ENCODE results near the gene RUNX2.
"Not testable (repeated sequence)": the region's sequence is repeated elsewhere in the genome, so short reads cannot be mapped to it uniquely, and the experiment has no call there.

Gene RUNX2

GRCh38 chr6:45327956-45328522 lies at the start of gene RUNX2:
Gene RUNX2 (plus strand): TSS chr6:45328330. CDS start chr6:45328727, 397 bp downstream.
- DNase-seq (ENCODE audit: low read depth): no peak

GRCh38 chr6:45278367-45278766 lies 49.8 kb upstream of the RUNX2 start:
- no peak for DNase-seq (ENCODE audit: low read depth)

DNA sequence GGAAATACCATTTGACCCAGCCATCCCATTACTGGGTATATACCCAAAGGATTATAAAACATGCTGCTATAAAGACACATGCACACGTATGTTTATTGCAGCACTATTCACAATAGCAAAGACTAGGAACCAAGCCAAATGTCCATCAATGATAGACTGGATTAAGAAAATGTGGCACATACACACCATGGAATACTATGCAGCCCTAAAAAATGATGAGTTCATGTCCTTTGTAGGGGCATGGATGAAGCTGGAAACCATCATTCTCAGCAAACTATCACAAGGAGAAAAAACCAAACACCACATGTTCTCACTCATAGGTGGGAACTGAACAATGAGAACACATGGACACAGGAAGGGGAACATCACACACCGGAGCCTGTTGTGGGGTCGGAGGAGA lies 41.4 kb upstream of the RUNX2 start:
- not testable (repeated sequence) for DNase-seq (ENCODE audit: low read depth)

GRCh38 chr6:45289751-45290514 lies 38.2 kb upstream of the RUNX2 start:
- DNase-seq (ENCODE audit: low read depth): no peak

DNA sequence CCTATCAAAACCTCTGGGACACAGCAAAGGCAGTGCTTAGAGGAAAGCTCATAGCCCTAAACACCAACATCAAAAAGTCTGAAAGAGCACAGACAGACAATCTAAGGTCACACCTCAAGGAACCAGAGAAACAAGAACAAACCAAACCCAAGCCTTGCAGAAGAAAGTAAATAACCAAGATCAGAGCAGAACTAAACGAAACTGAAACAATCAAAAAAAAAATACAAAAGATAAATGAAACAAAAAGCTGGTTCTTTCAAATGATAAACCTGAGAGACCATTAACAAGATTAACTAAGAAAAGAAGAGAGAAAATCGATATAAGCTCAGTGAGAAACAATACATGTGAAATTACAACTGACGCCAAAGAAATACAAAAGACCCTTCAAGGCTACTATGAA lies 34.8 kb upstream of the RUNX2 start:
- no peak for DNase-seq (ENCODE audit: low read depth)

GRCh38 chr6:45294065-45294701 lies 33.9 kb upstream of the RUNX2 start:
- DNase-seq (ENCODE audit: low read depth): not testable (repeated sequence)

- no peak for DNase-seq (ENCODE audit: low read depth)
These were observed 30.8 kb upstream of the RUNX2 start for GRCh38 chr6:45297320-45297719.

GRCh38 chr6:45299096-45299581 lies 29.0 kb upstream of the RUNX2 start:
- DNase-seq (ENCODE audit: low read depth): no peak

DNA sequence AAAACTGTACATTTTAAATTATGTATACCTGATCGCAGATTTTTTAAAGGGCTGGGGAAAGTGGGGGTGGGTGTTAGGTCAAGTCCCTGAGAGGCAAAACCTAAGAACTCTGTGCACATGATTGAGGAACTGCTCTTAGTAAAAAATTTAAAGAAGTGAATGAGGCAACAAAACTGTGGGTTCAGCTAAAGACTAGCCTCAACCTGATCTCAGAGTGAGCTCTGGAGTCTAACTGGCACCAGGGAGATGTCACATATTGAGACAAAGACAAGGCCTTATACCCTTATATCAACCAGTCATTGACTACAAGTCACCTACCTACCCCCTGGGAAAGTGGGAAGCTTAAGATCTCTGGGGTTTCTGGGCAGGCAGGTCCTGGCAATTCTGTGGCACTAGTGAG lies 27.4 kb upstream of the RUNX2 start:
- DNase-seq (ENCODE audit: low read depth): no peak

GRCh38 chr6:45301348-45302142 lies 26.6 kb upstream of the RUNX2 start:
- DNase-seq (ENCODE audit: low read depth): no peak

DNA sequence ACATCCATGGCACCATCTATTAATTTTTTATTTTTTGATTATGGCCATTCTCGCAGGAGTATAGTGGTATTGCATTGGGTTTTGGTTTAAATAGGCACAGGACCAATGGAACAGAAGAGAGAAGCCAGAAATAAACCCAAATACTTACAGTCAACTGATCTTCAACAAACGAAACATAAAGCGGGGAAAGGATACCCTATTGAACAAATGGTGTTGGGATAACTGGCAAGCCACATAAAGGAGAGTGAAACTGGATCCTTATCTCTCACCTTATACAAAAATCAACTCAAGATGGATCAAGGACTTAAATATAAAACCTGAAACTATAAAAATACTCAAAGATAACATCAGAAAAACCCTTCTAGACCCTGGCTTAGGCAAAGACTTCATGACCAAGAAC lies 25.3 kb upstream of the RUNX2 start:
- DNase-seq (ENCODE audit: low read depth): no peak

GRCh38 chr6:45305546-45305945 lies 22.6 kb upstream of the RUNX2 start:
- DNase-seq (ENCODE audit: low read depth): no peak

DNA sequence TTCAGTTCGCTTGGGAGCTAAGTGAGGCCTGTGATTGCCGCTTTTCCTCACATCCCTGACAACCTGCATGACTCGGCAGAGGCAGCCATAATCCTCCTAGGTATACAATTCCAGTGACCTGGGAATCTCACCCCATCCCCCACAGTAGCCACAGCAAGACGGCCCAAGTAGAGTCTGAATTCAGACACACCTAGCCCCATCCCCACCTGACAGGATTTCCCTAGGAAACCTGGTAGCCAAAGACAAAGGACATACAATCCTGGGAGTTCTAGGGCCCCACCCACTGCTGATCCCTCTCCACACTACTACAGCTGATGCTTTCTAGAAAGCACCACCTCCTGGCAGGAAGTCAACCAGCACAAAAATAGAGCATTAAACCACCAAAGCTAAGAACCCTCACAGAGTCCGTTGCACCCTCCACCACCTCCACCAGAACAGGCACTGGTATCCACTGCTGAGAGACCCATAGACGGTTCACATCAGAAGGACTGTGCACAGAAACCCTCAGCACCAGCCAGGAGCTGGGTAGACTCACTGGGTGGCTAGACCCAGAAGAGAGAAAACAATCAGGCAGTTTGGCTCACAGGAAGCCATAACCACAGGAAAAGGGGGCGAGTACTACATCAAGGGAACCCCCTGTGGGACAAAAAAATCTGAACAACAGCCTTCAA lies 17.9 kb upstream of the RUNX2 start:
- peak; percentile 13 for DNase-seq (ENCODE audit: low read depth)

- DNase-seq (ENCODE audit: low read depth): no peak
These were observed 14.0 kb upstream of the RUNX2 start for GRCh38 chr6:45314146-45314545.

DNA sequence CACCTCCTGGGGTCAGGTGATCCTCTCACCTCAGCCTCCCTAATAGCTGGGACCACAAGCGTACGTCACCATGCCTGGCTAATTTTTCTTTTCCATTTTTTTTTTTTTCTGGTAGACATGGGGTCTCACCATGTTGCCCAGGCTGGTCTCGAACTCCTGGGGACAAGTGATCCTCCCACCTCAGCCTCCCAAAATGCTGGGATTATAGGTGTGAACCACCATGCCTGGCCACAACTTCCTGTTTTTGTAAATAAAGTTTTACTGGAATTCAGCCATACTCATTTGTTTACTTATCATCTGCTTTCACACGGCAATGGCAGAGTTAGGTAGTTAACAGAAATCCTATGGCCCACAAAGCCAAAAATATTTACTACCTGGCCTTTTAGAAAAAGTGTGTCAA lies 7.8 kb upstream of the RUNX2 start:
- DNase-seq (ENCODE audit: low read depth): no peak

DNA sequence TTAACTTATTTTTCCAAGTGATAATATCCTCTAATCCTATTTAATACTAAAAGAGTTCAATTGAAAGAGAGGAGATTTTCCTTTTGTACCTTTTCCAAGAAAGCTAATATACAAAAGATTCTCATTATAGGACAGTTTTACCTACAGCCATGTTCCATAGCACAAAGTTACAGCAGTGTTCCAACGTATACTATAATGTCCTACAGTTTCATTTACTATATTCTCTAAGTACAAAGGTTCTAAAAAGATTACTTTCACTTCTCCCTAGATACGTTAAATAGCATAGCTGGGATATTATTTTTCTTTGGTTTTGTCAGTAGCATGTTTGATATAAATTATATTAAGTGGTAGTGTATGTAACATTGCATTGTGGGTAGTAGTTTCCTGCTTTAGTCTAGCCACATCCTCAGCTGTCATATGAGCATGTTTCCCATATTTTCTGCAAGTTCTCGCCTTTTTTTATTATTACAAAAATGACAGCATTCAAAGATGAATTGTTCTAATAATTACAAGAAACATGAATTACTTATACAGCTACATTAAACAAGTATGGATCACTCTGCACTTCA lies 4.4 kb upstream of the RUNX2 start:
- DNase-seq (ENCODE audit: low read depth): no peak

DNA sequence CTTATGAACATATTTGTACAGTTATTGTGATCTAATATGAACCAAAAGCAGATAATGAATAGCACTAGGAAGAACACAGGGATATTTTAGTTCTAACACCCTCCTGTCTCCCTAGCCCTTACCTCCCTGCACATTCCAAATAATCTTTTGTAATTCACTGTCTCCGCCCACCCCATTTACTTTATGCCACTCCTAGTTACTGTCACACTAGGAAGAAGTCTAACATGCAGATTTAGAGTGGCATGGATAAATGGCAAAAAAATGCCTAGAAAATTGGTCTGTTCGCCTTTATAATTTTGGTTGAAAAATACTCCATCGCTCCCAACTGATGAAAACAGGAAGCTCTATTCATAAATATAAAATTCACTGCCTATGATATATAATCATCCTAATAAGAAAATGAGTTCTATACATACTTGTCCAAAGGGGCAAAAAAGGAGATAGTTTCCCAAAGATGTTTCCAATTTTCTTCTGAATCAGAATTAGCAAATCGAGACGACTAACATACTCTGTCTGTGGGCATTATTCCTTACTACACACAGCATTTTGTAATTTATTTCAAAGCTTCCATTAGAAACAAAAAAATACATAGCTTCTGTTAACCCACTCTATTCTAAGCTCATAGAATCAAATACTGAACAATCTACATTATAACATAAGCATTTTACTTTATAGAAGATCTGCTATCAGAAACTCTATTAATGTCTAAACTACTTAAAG lies 1.3 kb upstream of the RUNX2 start:
- no peak for DNase-seq (ENCODE audit: low read depth)

GRCh38 chr6:45328523-45328922 lies 393 bp downstream of the RUNX2 start:
- no peak for DNase-seq (ENCODE audit: low read depth)

DNA sequence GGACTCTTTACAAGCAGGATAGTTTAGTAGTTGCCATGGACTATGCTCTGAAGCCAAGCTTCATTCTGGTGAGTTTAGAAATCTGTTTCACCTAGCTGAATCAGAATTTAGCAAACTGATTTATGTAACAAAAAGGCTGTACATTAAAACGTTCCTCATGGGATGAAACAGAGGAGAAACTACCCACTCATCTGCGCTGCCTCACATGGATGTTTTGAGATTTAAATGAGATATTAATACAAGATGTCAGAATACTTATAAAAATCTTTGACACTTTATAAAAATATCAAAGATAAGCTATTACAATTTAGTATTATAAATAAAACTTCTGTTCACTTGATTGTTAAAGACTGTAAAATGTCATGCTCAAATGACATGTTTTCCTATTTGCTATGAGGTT lies 16.8 kb downstream of the RUNX2 start:
- no peak for DNase-seq (ENCODE audit: low read depth)

GRCh38 chr6:45350186-45350710 lies 22.1 kb downstream of the RUNX2 start:
- DNase-seq (ENCODE audit: low read depth): no peak

DNA sequence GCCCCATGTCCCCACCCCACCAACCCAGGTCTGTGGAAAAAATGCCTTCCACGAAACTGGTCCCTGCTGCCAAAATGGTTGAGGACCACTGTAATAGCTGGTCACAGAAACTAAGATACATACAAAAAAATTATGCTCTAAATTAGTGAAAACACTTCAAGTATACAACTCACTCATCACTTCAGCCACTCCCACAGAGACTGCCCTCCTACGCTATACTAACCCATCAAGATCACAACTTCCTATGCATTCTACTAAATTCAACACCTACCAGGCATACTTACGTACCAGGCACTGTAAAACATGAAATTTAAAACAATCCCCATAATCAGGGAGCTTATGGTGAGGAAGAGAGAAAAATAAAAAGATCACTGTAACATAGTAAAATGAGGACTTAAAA lies 22.9 kb downstream of the RUNX2 start:
- no peak for DNase-seq (ENCODE audit: low read depth)

Measured in activated T-cell treated with anti-CD3 and anti-CD28 coated beads for 1 hour (primary cell).